ENCODE results near the gene EIF2B5. TPM values are rescaled to one million over a fixed set of nuclear protein-coding genes. Genes with fewer than 3 reads are reported as not detected.
A peak's percentile ranks its signal among the peaks of the same experiment; 100 is the strongest.

Gene EIF2B5
- total and polyA plus RNA-seq, 2 of the 13 experiments (the other 11 are each of a cell fraction or from before 2014, with no cell fraction given), result 38.4 to 60.2 TPM

DNA sequence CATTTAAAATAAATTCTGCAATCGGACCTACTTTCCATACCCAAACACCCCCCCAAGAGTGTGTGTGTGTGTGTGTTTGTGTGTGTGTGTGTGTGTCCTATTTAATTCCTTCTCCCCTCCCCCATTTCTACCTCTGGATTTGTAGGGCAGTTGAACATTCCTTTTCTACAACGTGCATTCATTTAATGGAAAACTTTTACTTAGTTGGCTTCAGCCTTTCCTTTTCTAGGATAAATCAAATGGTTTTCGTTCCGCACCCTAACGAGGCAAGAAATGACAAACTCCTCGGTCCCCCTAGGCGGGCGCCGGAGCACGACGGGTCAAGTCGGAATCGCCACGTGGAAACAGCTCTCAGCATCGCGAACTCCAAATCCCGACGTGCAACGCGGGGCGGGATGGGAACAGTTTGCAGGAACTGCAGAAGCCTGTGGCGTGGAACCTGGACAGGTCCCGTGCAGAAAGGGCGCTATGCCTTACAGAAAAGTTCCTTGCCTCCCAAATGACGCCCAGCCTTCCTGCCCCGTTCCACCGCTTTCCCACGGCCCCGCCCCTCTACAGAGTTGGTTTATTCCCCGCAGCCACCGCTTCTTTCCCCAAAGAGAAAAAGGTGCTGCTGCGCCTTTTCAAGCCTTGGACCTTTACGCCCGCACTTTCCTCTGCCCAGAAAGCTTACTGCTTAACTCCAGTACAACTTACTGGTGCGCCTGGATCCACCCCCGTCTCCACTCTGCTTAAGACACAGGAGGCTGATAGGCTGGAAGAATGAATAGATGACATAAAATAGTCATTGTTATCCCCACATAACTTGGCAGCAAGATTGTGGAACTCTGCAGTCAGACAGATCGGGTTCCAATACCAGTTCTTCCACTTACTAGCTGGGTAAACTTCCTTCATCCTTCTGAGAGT is 1.1 kb upstream of the EIF2B5 start (continued):
- TF ChIP-seq, protein P1, sequence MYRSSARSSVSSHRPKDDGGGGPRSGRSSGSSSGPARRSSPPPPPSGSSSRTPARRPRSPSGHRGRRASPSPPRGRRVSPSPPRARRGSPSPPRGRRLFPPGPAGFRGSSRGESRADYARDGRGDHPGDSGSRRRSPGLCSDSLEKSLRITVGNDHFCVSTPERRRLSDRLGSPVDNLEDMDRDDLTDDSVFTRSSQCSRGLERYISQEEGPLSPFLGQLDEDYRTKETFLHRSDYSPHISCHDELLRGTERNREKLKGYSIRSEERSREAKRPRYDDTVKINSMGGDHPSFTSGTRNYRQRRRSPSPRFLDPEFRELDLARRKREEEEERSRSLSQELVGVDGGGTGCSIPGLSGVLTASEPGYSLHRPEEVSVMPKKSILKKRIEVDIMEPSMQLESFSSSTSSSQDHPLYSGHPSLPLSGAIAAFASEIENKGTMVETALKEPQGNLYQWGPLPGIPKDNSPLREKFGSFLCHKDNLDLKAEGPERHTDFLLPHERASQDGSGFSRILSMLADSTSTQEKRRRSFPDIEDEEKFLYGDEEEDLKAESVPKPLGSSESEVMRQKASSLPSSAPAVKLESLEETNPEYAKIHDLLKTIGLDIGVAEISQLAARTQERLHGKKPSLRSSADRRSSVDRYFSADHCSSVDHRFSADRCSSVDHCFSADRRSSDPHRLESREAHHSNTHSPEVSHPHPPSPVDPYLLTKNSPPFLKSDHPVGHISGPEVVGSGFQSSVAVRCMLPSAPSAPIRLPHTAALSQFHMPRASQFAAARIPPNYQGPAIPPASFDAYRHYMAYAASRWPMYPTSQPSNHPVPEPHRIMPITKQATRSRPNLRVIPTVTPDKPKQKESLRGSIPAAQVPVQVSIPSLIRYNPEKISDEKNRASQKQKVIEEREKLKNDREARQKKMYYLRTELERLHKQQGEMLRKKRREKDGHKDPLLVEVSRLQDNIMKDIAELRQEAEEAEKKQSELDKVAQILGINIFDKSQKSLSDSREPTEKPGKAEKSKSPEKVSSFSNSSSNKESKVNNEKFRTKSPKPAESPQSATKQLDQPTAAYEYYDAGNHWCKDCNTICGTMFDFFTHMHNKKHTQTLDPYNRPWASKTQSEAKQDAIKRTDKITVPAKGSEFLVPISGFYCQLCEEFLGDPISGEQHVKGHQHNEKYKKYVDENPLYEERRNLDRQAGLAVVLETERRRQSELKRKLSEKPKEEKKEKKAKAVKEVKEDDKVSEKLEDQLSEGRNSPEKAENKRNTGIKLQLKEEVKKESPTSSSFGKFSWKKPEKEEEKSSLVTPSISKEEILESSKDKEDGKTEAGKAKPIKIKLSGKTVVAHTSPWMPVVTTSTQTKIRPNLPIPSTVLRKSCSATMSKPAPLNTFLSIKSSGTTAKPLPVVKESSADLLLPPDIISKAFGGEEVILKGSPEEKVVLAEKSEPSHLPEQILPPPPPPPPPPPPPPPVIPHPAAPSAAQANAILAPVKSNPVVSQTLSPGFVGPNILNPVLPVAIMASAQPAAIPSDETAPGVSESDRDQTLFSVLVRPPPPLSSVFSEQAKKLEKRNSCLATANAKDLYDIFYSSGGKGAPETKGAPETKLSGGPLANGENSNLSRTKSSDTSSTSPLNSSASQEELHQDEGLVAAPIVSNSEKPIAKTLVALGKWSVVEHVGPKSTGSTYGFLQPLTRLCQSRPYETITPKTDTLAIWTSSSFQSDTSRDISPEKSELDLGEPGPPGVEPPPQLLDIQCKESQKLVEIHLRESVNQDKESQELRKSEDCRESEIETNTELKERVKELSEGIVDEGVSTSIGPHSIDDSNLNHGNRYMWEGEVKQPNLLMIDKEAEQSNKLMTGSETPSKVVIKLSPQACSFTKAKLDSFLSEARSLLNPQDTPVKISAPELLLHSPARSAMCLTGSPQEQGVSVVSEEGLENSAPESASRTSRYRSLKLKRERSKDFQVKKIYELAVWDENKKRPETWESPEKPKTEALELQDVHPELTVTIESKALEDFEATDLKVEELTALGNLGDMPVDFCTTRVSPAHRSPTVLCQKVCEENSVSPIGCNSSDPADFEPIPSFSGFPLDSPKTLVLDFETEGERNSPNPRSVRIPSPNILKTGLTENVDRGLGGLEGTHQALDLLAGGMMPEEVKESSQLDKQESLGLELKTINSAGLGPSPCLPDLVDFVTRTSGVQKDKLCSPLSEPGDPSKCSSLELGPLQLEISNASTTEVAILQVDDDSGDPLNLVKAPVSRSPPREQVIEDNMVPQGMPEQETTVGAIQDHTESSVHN (CRISPR knock-in tag; IDR thresholded peaks at IDR 0.05), result 0 out of 2 replicates have a peak, but pooled peaks have one; percentile 24
- TF ChIP-seq ZNF430 (CRISPR knock-in tag; IDR thresholded peaks at IDR 0.05) (peak; percentile 48; the same call in 1 of the 2 replicates), ERF (CRISPR knock-in tag; IDR thresholded peaks at IDR 0.05) (peak; percentile 75; the same call in 1 of the 2 replicates), KMT2A (CRISPR knock-in tag; IDR thresholded peaks at IDR 0.05) (peak; percentile 58; the same call in 1 of the 2 replicates), ZC3H13 (CRISPR knock-in tag; IDR thresholded peaks at IDR 0.05) (0 out of 2 replicates have a peak, but pooled peaks have one; percentile 20), ZSCAN29 (CRISPR knock-in tag; conservative IDR thresholded peaks at IDR 0.05) (0 out of 2 replicates have a peak, but pooled peaks have one; percentile 46), ZNF230 (CRISPR knock-in tag; IDR thresholded peaks at IDR 0.05) (peak; percentile 81; the same call in 1 of the 2 replicates), ZNF30 (CRISPR knock-in tag; IDR thresholded peaks at IDR 0.05) (no peak), ZFP62 (CRISPR knock-in tag; IDR thresholded peaks at IDR 0.05) (no peak), BCL6 (CRISPR knock-in tag; IDR thresholded peaks at IDR 0.05) (peak; percentile 35; the same call in 1 of the 2 replicates), TMF1 (CRISPR knock-in tag; IDR thresholded peaks at IDR 0.05; ENCODE audit: low read depth) (peak; percentile 88; the same call in 1 of the 2 replicates), MXD4 (CRISPR knock-in tag; IDR thresholded peaks at IDR 0.05) (peak; percentile 78; the same call in 1 of the 2 replicates)
- TF ChIP-seq, protein P2, sequence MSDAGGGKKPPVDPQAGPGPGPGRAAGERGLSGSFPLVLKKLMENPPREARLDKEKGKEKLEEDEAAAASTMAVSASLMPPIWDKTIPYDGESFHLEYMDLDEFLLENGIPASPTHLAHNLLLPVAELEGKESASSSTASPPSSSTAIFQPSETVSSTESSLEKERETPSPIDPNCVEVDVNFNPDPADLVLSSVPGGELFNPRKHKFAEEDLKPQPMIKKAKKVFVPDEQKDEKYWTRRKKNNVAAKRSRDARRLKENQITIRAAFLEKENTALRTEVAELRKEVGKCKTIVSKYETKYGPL (CRISPR knock-in tag; IDR thresholded peaks at IDR 0.05), result peak; percentile 28; the same call in 1 of the 2 replicates
- TF ChIP-seq, protein P3, sequence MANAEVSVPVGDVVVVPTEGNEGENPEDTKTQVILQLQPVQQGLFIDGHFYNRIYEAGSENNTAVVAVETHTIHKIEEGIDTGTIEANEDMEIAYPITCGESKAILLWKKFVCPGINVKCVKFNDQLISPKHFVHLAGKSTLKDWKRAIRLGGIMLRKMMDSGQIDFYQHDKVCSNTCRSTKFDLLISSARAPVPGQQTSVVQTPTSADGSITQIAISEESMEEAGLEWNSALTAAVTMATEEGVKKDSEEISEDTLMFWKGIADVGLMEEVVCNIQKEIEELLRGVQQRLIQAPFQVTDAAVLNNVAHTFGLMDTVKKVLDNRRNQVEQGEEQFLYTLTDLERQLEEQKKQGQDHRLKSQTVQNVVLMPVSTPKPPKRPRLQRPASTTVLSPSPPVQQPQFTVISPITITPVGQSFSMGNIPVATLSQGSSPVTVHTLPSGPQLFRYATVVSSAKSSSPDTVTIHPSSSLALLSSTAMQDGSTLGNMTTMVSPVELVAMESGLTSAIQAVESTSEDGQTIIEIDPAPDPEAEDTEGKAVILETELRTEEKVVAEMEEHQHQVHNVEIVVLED (CRISPR knock-in tag; IDR thresholded peaks at IDR 0.05; ENCODE audit: borderline replicate concordance), result peak; percentile 51; the same call in 1 of the 2 replicates
- TF ChIP-seq, protein P4, sequence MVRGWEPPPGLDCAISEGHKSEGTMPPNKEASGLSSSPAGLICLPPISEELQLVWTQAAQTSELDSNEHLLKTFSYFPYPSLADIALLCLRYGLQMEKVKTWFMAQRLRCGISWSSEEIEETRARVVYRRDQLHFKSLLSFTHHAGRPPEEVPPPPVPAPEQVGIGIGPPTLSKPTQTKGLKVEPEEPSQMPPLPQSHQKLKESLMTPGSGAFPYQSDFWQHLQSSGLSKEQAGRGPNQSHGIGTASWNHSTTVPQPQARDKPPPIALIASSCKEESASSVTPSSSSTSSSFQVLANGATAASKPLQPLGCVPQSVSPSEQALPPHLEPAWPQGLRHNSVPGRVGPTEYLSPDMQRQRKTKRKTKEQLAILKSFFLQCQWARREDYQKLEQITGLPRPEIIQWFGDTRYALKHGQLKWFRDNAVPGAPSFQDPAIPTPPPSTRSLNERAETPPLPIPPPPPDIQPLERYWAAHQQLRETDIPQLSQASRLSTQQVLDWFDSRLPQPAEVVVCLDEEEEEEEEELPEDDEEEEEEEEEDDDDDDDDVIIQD (CRISPR knock-in tag; IDR thresholded peaks at IDR 0.05; ENCODE audit: low read depth), result no peak
